IPS-11a (cell line): ENCODE data around the gene CTSK.

Experiments used
- H3K4me3 ChIP-seq: one replicate; pipeline ENCODE4 v1.5.1; 2013; ENCODE audit warnings: low read depth, low read length, control low read depth

The CTSK gene

GRCh38 chr1:150763018-150763417 lies 45.0 kb downstream of the CTSK start:
- no peak overlapping the region for H3K4me3 ChIP-seq

- H3K4me3 ChIP-seq = no peak overlapping the region
Observed at GRCh38 chr1:150762552-150762951, 45.5 kb downstream of the CTSK start.

GRCh38 chr1:150761801-150762200 lies 46.3 kb downstream of the CTSK start:
- no peak overlapping the region for H3K4me3 ChIP-seq

DNA sequence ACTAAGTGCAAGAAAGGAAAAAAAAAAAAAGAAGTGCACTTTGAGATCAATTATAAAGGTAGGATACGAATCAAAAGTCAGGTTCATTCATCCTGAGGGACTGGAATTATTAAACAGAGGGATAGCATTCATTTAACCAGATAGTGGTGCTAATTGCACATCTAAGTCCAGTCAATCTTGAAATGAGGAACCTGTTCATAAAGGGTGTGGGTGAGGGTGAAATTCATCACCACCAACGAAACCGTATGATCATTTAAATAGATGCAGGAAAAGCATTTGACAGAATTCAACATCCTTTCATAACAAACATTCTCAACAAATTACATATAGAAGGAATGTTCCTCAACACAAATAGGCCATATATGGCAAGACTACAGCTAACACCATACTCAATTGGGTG lies 48.0 kb downstream of the CTSK start:
- no peak overlapping the region for H3K4me3 ChIP-seq

DNA sequence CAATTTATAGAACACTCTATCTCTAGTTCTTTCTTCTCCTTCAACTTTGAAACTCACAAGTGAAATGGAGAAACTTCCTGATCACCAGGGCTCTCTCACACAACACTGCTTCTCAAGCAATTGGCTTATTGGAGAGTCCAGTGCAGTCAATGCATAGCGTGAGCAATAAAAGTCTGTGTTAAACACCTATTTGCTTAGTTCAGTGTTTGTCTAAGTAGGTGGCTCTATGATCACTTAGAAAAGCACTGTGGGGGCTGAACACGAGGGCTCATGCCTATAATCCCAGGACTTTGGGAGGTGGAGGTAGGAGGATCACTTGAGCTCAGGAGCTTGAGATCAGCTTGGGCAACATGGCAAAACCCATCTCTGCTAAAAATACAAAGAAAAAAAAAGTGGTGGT lies 54.6 kb downstream of the CTSK start:
- H3K4me3 ChIP-seq = no peak overlapping the region

DNA sequence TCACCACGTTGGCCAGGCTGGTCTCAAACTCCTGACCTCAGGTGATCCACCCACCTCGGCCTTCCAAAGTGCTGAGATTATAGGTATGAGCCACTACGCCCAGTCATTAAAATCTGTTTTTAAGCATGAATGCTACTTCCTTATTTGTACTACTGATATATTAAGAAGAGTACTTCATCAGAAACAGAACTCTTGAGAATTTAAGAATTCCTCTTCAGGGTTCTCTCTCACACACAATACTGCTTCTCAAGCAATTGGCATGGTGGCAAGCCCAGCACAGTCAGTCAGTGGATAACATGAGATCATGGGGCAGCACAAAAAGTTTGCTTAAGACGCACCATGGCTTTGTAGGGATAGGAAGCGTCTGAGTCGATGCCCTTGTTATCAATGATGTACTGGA lies 56.6 kb downstream of the CTSK start:
- H3K4me3 ChIP-seq = no peak overlapping the region

DNA sequence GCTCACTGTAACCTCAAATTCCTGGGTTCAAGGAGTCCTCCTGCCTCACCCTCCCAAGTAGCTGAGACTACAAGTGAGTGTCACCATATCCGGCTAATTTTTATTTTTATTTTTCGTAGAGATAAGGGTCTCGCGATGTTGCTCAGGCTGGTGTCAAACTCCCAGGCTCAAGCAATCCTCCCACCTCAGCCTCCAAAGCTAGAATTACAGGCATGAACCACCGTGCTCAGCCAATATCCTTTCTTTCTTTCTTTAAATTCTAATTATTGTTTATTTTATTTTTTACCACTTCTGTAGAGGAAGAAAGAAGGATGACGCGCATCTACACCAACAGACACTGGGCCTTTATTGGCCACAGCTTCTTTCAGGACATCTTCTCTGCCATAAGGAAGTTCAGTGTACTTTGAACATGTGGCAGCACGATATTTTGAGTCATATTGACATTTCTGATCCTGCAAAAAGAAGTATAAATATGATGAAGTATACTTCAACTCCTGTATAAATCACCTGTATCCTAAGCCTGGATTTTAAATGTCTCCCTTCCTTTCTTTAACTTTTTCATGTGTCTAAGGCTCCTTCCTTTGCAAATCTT lies 58.2 kb downstream of the CTSK start:
- H3K4me3 ChIP-seq = no peak overlapping the region

GRCh38 chr1:150748878-150749719 lies 59.0 kb downstream of the CTSK start:
- no peak overlapping the region for H3K4me3 ChIP-seq
